ENCODE results near the gene THEM4. TPM values are rescaled to one million over a fixed set of nuclear protein-coding genes. Genes with fewer than 3 reads are reported as not detected.
"Not testable (repeated sequence)": the region's sequence is repeated elsewhere in the genome, so short reads cannot be mapped to it uniquely, and the experiment has no call there.

THEM4 gene
- polyA plus RNA-seq, 4 donors = 18.1 to 44.6 (median 31.7) TPM

GRCh38 chr1:151862604-151863003, 46.7 kb downstream of the THEM4 start:
- DNase-seq (ENCODE audit: low read depth in 4 of 4, low spot score in 2 of 4) = no peak

- DNase-seq (ENCODE audit: low read depth in 4 of 4, low spot score in 2 of 4) = no peak
These were observed 48.7 kb downstream of the THEM4 start for GRCh38 chr1:151860504-151861187.

DNA sequence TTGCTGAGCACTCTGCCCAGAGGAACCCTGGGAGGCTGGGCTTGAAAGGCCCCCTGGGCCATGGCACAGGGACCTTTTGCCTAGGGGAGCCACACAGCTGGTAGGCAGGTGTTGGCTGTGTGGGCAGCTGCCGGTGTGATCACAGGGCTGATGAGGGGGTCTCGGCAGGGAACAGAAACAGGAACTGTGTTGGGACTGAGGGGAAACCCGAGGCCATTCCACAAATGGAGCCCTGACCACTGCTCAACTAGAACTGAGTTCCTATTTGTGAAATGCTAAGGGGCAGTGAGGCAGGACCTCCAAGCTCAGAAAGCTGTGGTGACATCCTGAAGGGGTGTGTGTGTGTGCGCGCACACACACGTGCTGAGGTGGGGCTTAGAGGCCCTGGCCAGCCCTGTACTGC, 49.4 kb downstream of the THEM4 start:
- DNase-seq (ENCODE audit: low read depth in 4 of 4, low spot score in 2 of 4) = no peak

DNA sequence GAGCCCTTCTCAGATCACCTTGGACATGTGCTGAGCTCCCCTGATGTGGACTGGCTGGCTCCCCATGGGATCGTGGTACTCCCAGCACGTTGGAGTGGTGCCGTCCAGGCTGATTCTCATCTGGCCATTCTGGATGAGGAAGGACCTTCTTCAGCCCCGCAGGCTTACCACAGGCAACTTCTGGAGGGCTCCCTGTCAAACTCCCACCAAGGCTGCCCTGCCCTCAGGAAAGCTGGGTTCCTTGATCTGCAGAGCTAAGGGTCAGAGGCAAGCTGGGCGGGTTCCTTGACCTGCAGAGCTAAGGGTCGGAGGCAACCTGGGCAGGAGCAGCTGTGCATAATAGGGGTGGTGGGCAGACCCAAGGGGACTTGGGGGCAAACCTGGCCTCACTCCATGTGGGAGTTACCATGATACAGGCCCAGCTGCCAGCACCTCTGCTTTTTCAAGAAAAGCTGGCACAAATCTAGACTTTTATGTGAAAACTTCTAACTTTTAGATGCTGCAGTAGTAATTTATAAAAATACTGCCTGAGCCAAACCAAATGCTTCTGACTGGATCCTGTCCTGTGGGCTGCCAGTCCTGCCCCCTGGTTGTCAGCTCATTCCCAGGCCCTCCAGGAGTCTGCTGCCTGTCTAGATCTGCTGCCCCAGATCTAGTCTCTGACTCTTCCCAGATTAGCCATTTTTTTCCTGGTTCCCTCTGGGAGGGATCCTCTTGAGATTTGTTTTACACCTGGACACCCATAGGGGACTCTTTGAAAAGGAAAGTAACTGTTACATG, 50.2 kb downstream of the THEM4 start:
- DNase-seq (ENCODE audit: low read depth in 4 of 4, low spot score in 2 of 4) = no peak

DNA sequence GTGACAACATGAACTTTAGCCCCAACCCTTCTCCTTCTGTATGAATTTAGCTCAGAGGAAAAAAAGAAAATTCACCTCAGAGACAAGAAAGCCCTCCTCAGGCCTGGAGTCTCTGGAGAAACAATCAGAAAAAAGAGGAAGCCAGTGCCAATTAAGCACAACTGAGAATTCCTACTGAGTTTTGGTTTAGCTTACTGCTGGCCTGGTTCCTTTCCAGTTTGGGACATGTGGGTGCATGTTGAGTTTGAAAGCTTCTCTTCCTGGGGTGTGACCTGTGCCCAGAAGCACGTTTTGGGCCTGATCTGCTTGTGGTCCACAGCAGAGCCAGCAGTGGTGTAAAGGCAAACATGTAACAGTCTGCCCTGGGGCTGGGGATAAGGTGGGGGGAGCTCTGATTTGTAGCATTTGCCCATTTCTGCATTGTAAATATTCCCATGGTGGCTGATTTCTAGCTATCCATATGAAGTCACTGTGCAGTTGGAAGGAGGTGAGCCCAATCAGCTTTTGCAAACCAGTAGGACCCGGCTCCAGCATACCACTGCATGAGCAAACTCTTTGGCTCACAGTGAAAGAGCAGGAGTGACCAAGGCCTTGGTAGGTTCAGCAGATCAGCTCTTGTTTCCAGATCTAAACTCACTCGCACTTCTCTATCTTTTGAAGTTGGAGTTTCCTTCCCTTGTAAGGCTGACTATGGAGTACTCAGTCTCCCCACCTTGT, 51.1 kb downstream of the THEM4 start:
- DNase-seq (ENCODE audit: low read depth in 4 of 4, low spot score in 2 of 4) = no peak

GRCh38 chr1:151855933-151856332, 53.4 kb downstream of the THEM4 start:
- no peak for DNase-seq (ENCODE audit: low read depth in 4 of 4, low spot score in 2 of 4)

GRCh38 chr1:151855516-151855915, 53.8 kb downstream of the THEM4 start:
- not testable (repeated sequence) for DNase-seq (ENCODE audit: low read depth in 4 of 4, low spot score in 2 of 4)

GRCh38 chr1:151854658-151855057, 54.7 kb downstream of the THEM4 start:
- DNase-seq (ENCODE audit: low read depth in 4 of 4, low spot score in 2 of 4) = no peak

GRCh38 chr1:151853411-151853943, 55.8 kb downstream of the THEM4 start, which contains the start of gene THEM5:
THEM5 (minus strand) TSS chr1:151853712; CDS start chr1:151853565, 147 bp downstream.
- DNase-seq (ENCODE audit: low read depth in 4 of 4, low spot score in 2 of 4) = no peak

DNA sequence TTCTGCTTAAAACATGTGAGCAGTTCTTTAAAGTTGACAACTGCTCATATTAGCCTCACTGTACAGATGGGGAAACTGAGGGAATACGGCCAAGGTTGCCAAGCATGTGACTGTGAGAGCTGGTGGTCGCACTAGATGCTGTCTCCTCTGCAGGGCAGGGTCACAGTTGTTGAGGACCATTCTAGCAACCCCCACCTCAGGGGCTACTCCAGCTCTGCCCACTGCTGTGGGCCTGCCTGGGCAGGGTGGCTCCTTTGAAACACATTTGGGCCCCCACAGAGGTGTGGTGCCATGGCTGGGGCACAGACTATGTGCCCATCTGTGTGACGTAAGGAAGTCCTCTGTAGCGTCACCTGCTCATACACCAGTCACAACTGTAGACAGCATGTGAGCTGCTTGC, 56.6 kb downstream of the THEM4 start:
- no peak for DNase-seq (ENCODE audit: low read depth in 4 of 4, low spot score in 2 of 4)

DNA sequence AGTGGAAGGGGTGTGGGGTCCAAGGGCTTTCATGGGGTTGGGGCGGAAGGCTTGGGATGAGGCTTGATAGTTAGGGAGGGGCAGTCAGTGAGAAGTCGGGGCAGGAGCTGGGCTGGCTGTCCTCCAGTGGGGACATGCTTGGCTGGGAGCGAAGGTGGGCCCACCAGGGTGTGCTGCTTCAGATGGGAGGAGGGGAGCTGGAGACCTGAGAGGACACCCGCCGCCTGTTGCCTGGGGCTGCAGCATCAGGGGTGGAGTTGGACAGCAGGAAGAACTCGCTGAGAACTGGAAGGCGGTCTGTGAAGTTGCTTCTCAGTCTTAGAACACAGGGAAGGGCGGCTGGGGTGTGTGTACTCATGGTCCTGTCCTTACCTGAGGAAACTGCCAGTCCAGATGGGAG, 57.4 kb downstream of the THEM4 start:
- no peak for DNase-seq (ENCODE audit: low read depth in 4 of 4, low spot score in 2 of 4)

GRCh38 chr1:151849871-151850270, 59.4 kb downstream of the THEM4 start:
- no peak for DNase-seq (ENCODE audit: low read depth in 4 of 4, low spot score in 2 of 4)

GRCh38 chr1:151849126-151849525, 60.2 kb downstream of the THEM4 start:
- DNase-seq (ENCODE audit: low read depth in 4 of 4, low spot score in 2 of 4) = no peak

GRCh38 chr1:151847867-151848596, 61.3 kb downstream of the THEM4 start:
- no peak for DNase-seq (ENCODE audit: low read depth in 4 of 4, low spot score in 2 of 4)

DNA sequence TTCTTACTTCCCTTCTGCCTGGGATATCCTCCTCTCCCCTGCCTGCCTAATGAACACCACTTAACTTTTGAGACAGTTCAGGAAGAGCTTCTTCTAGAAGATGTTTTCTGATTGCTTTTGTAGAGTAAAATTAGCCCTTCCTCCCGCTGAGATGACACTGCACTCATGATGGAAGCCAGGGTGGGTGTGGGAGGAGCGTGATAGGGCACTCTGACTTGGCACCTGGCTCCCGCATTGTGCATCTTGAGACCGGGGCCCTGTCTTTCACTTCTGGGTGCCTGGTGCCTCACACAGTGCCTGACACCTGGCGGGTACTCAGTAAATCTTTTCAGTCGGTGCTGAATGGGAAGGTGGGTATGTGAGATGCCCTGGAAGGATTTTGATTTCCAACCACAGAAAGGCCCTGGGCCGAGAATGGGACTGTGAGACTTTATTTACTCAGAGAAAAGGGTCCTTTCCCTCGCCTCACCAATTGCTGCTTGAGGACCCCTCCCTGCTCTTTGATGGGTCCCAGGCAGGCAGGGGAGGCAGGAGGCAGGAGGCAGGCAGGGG, 62.5 kb downstream of the THEM4 start:
- DNase-seq (ENCODE audit: low read depth in 4 of 4, low spot score in 2 of 4) = no peak

GRCh38 chr1:151846062-151846568, 63.2 kb downstream of the THEM4 start:
- no peak for DNase-seq (ENCODE audit: low read depth in 4 of 4, low spot score in 2 of 4)

DNA sequence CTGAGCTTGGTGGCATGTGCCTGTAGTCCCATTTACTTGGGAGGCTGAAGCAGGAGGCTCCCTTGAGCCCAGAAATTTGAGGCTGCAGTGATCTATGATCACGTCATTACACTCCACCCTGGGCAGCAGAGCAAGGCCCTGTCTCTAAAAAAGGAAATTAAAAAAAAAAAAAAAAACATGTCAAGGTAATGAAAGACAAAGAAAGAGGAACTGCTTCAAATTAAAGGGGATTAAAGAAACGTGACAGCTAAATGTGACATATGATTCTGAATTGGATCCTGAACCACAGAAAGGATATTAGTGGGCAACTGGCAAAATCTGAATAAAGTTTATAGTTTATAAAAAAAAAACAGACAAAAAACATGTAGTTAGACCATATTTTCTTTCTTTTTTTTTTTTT, 65.9 kb downstream of the THEM4 start:
- DNase-seq (ENCODE audit: low read depth in 4 of 4, low spot score in 2 of 4) = no peak

GRCh38 chr1:151841141-151841540, 68.2 kb downstream of the THEM4 start:
- DNase-seq (ENCODE audit: low read depth in 4 of 4, low spot score in 2 of 4) = no peak

GRCh38 chr1:151840421-151840820, 68.9 kb downstream of the THEM4 start:
- no peak for DNase-seq (ENCODE audit: low read depth in 4 of 4, low spot score in 2 of 4)
